Prostate gland (tissue), 2 donors: ENCODE measurements around the gene GTSE1. TPM values are rescaled to one million over a fixed set of nuclear protein-coding genes. Genes with fewer than 3 reads are reported as not detected.

Source experiments
- DNase-seq: peaks from one replicate; pipeline ENCODE4 v3.0.0-alpha.2; 2019; ENCODE audit warnings: low spot score
- H3K27ac ChIP-seq, 2 donors: fragments of 200-600 bp; sonication (generic); 2 replicates each; pipeline ENCODE4 v1.5.1; 2017 to 2019
- H3K27me3 ChIP-seq: fragments of 200-600 bp; sonication (generic); replicated peaks from 2 replicates; pipeline ENCODE4 v1.5.1; 2019; ENCODE audit not compliant: insufficient read depth
- H3K36me3 ChIP-seq, 2 donors: fragments of 200-600 bp; sonication (generic); 1 replicate in 1 of 2; 2 replicates in 1 of 2; pipeline versions ENCODE4 v1.5.1 to v1.8.1; 2017 to 2019
- H3K4me1 ChIP-seq: fragments of 200-600 bp; sonication (generic); replicated peaks from 2 replicates; pipeline ENCODE4 v1.5.1; 2019
- H3K4me3 ChIP-seq, 2 donors: fragments of 200-600 bp; sonication (generic); 2 replicates each; pipeline ENCODE4 v1.5.1; 2017 to 2019
- H3K9me3 ChIP-seq: fragments of 200-600 bp; sonication (generic); 2 replicates; pipeline ENCODE4 v1.5.1; 2017
- CTCF ChIP-seq, 4 experiments: fragments of 200-600 bp in 2 of 4; fragments of 450-650 bp in 2 of 4; sonication (generic) in 2 of 4; IDR thresholded peaks; 1 replicate in 3 of 4; 2 replicates in 1 of 4; pipeline ENCODE4 v1.5.1; 2016 to 2019; ENCODE audit warnings: antibody characterized with exemption in 4 of 4, mild to moderate bottlenecking in 2 of 4, moderate library complexity in 2 of 4
- POLR2A ChIP-seq: fragments of 450-650 bp; IDR thresholded peaks from one replicate; pipeline ENCODE4 v1.6.1; 2016; ENCODE audit warnings: antibody characterized with exemption, mild to moderate bottlenecking
- POLR2AphosphoS5 ChIP-seq: sonication (generic); formaldehyde crosslinking; IDR thresholded peaks from one replicate; pipeline ENCODE4 v1.6.1; 2017; ENCODE audit warnings: antibody characterized with exemption
- WGBS: methylation state at CpG from one replicate; pipeline ENCODE4 v1.1.5; 2018; 5-methylcytosine and 5-hydroxymethylcytosine counted together
- intact Hi-C: fragments of 100-400 bp; cut with DNase I; formaldehyde crosslinking; loops from one replicate; pipeline ENCODE4 v1.14.2; 2022
- total RNA-seq, 2 donors: library from RNA; depleted of rRNA; stranded (reverse); fragments of >200 nt; gene quantifications; one replicate each; pipeline ENCODE4 v1.1.0, GENCODE V29; 2016

The GTSE1 gene
- total RNA-seq, 2 donors from 2014 or later: 0.46 to 4.8 TPM

DNA sequence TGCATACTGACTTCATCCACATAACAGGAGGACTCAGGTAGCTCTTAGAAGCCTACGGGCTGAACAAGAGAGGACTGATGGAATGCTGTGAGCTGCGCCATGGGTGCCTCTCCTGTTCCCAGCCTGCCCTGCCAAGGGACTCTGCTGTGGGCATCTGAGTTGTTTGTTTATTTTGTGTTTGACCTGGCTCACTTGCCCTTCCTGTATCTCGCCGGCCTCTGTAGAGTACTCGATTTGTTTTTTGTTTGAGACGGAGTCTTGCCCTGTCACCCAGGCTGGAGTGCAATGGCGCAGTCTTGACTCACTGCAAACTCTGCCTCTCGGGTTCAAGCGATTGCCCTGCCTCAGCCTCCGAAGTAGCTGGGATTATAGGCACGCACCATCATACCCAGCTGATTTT, 27.1 kb upstream of the GTSE1 start:
- Histone ChIP-seq H3K4me3 (no peak overlapping the region), H3K27me3 (no peaks in the 10 kb centered on the region), H3K27ac (no peak overlapping the region), H3K36me3 (peaks cover 0 to 3% of the 10 kb centered on the region in 2 donors), H3K4me1 (peaks cover 9% of the 10 kb centered on the region), H3K9me3 (no peaks in the 10 kb centered on the region)
- WGBS: 75% methylated on average over 11 of the region's 11 CpGs
- no peak for DNase-seq
- no peak for TF ChIP-seq CTCF (IDR thresholded peaks at IDR 0.05)
- TF ChIP-seq POLR2A: no peak
- no peak for TF ChIP-seq POLR2AphosphoS5
- intact Hi-C loops: loop anchor here (5.0 kb wide), 1 partner anchor 117 kb away; the partner anchor contains the start of gene PPARA

DNA sequence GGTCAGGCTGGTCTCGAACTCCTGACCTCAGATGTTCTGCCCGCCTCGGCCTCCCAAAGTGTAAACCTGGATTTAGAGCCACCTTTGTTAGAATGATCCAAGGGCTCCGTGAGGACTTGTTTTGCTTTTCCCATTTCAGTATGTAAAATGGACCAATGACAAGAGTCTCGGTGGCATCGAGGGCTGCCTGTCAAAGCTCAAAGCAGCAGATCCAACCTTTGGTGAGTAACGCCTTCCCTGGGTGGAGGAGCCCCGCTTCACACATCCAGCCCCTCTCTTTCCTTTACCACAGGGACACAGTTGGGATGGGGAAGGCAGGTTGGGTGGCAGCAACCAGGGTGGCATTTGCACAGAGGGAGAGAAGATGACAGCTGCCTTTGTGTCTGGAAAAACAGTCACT, 24.5 kb upstream of the GTSE1 start:
- no peak for DNase-seq
- no peak overlapping the region for H3K4me3 ChIP-seq
- no peak overlapping the region for H3K27ac ChIP-seq
- peaks cover 9% of the 10 kb centered on the region for H3K4me1 ChIP-seq
- peaks cover 2 to 10% of the 10 kb centered on the region in 2 donors for H3K36me3 ChIP-seq
- intact Hi-C loops: no loop called here
- TF ChIP-seq POLR2A (no peak), CTCF (IDR thresholded peaks at IDR 0.05) (no peak), POLR2AphosphoS5 (no peak)
- 93% methylated on average over 8 of the region's 8 CpGs for WGBS
- H3K9me3 ChIP-seq: no peaks in the 10 kb centered on the region
- H3K27me3 ChIP-seq: no peaks in the 10 kb centered on the region

DNA sequence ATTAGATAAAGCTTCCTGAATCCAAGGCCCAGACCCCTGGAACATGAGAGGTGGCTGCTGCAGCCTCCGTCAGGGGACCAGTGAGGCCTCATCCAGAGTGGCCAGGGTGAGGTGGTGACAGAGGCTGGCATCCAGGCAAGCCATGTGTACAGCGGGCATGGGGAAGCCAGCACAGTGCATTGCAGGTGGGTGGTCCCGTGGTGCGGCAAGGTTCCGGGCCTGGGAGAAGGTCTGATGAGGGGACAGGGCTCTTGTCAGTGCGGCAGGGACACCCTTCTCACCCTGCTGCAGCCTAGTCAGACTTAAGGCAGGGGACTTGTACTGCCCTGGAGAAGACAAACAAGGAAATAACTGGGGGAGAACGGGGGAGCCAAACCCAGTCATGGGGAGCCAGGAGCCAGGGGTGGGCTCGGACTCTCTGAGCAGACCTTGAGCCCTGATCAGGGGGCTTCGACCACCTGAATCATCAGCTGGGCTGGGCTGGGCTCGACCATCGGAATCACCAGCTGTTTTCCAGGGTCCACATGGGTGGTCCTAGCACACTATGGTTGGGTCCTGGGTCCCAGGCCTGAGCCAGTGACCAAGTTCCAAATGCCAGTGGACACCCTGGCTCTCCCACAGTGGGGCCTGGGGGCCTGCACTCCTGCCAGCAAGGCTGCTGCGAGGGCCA, 23.8 kb upstream of the GTSE1 start:
- Histone ChIP-seq H3K36me3 (peaks cover 2 to 13% of the 10 kb centered on the region in 2 donors), H3K27me3 (no peaks in the 10 kb centered on the region), H3K27ac (no peak overlapping the region), H3K4me3 (no peak overlapping the region), H3K9me3 (no peaks in the 10 kb centered on the region), H3K4me1 (peaks cover 9% of the 10 kb centered on the region)
- no peak for TF ChIP-seq POLR2A
- TF ChIP-seq CTCF (IDR thresholded peaks at IDR 0.05): no peak
- TF ChIP-seq POLR2AphosphoS5: no peak
- 90% methylated on average over 12 of the region's 12 CpGs for WGBS
- DNase-seq: no peak
- intact Hi-C loops: no loop called here

DNA sequence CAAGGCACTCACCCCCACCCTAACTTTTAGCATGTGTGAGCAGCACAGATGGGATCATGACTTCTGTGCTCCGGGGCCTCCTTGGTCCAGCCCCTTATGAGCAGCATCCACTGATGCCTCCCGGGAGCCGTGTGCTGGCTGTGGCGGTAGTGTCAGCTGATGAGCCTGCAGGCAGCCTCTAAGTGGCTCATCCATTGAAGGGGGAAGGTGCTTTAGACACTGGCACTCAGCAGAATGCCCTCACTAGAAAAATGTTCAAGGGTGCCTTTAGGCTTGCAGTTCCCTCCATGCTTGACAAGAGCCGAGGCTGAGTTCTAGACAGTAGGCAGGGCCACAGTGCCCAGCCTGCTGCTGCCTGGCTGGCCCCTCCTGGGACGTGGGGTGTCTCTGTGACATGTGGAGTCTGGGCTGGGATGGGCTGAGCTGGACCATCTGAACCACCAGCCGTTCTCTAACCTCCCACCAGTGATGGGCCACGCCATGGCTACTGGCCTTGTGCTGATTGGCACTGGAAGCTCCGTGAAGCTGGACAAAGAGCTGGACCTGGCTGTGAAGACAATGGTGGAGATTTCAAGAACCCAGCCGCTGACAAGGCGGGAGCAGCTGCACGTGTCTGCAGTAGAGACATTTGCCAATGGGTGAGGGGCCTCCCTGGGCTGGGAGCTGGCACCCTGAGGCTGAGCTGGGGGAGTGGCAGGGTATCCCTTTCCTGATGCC, 23.1 kb upstream of the GTSE1 start:
- DNase-seq: no peak
- intact Hi-C loops: no loop called here
- Histone ChIP-seq H3K9me3 (no peaks in the 10 kb centered on the region), H3K27me3 (no peaks in the 10 kb centered on the region), H3K4me1 (peaks cover 9% of the 10 kb centered on the region), H3K36me3 (peaks cover 2 to 20% of the 10 kb centered on the region in 2 donors), H3K4me3 (no peak overlapping the region), H3K27ac (no peak overlapping the region)
- 80% methylated on average over 10 of the region's 12 CpGs for WGBS
- TF ChIP-seq POLR2AphosphoS5: no peak
- no peak for TF ChIP-seq POLR2A
- no peak for TF ChIP-seq CTCF (IDR thresholded peaks at IDR 0.05)

- H3K9me3 ChIP-seq: no peaks in the 10 kb centered on the region
- H3K4me1 ChIP-seq: peaks cover 3% of the 10 kb centered on the region
- no peak overlapping the region for H3K27ac ChIP-seq
- intact Hi-C loops: no loop called here
- DNase-seq: no peak
- TF ChIP-seq CTCF (IDR thresholded peaks at IDR 0.05) (no peak), POLR2AphosphoS5 (no peak), POLR2A (no peak)
- H3K36me3 ChIP-seq: peaks cover 2 to 21% of the 10 kb centered on the region in 2 donors
- no peak overlapping the region for H3K4me3 ChIP-seq
- no peaks in the 10 kb centered on the region for H3K27me3 ChIP-seq
- 91% methylated on average over 8 of the region's 8 CpGs for WGBS
Observed at GRCh38 chr22:46274381-46274780, 22.3 kb upstream of the GTSE1 start.
